HG03139 (cell line): ENCODE data around the gene NUF2.
"Not testable (repeated sequence)": the region's sequence is repeated elsewhere in the genome, so short reads cannot be mapped to it uniquely, and the experiment has no call there.

Experiments
- ATAC-seq: cut with Tn5 transposase; IDR thresholded peaks from one replicate; pipeline ENCODE4 v1.9.1; 2021; ENCODE audit not compliant: unreplicated experiment

Gene NUF2

DNA sequence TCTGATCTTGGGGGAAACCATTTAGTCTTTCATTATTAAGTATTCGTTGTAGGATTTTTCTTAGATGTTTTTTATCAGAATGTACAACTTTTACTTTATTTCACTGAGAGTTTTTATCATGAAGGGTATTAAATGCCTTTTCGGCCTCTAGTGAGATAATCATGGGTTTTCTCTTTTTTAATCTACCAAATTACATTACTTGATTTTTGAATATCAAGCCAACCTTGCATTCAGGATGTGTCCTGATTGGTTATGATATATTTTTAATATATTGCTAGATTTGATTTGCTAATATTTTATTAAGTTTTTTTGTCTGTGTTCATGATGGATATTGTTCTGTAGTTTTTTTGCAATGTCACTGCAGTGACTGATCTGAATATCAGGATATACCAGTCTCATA is 9.4 kb downstream of the NUF2 start:
- ATAC-seq, result no peak

DNA sequence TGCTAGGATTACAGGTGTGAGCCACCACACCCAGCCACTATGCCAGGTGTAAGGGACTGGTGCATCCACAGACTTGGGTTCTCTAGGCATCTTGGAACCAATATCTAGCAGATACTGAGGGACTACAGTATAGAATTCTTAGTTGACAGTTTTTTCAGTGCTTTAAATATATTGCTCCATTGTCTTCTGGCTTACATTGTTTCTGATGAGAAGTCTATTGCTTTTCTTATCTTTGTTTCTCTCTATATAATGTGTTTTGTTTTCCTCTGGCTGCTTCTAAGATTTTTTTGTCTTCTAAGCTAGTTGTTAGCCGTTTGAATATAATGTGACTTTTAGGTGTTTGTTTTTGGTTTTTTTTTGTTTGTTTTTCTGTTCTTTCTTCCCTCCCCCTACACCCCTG is 13.5 kb downstream of the NUF2 start:
- ATAC-seq, result no peak

- no peak for ATAC-seq
Measured at GRCh38 chr1:163337631-163338030, 15.9 kb downstream of the NUF2 start.

DNA sequence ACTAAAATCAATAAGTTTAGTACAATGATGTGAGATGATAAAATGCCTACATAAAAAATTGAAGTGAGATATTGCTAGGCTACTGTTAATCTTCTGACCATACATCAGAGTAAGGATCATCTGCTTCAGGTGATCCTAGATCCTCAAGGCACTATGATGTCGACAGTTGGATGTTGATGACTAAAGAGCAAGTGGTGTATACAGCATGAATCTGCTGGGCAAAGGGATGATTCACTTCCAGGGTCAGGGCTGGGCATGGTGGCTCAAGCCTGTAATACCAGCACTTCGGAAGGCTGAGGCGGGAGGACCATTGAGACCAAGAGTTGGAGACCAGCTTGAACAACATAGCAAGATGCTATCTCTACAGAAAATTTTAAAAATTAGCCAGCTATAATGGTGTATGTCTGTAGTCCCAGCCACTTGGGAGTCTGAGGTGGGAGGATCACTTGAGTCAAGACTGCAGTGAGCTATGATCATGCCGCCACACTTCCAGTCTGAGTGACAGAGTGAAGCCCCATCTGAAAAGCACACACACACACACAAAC is 24.6 kb downstream of the NUF2 start:
- no peak for ATAC-seq

GRCh38 chr1:163347106-163347505 is 25.4 kb downstream of the NUF2 start:
- ATAC-seq, result no peak

DNA sequence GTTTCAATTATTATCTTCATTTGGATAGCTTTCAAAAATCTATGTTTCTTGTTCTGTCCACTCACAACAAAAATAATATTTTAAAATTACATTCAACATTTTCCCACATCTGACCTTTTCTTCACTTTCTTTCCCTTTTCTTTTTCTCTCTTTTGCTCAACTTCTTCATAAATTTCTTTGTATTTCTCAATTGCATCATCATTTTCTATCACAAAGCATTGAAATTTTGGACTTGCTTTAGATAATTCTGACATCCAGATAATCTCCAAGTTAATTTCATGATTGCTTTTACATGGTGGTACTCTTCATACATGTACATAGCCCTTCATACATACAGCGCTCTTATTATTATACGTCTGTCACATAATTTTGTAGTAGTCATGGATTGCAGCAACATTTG is 30.2 kb downstream of the NUF2 start:
- ATAC-seq, result no peak

GRCh38 chr1:163357378-163357777 is 35.6 kb downstream of the NUF2 start:
- no peak for ATAC-seq

- ATAC-seq, result not testable (repeated sequence)
Measured at GRCh38 chr1:163358172-163358571, 36.4 kb downstream of the NUF2 start.

- ATAC-seq, result no peak
Measured at GRCh38 chr1:163361123-163361934, 39.6 kb downstream of the NUF2 start.

- no peak for ATAC-seq
Measured at GRCh38 chr1:163365186-163365585, 43.4 kb downstream of the NUF2 start.

- ATAC-seq, result no peak
Measured at GRCh38 chr1:163366555-163366954, 44.8 kb downstream of the NUF2 start.

- no peak for ATAC-seq
Measured at GRCh38 chr1:163367721-163368120, 46.0 kb downstream of the NUF2 start.

GRCh38 chr1:163372576-163372975 is 50.8 kb downstream of the NUF2 start:
- no peak for ATAC-seq

DNA sequence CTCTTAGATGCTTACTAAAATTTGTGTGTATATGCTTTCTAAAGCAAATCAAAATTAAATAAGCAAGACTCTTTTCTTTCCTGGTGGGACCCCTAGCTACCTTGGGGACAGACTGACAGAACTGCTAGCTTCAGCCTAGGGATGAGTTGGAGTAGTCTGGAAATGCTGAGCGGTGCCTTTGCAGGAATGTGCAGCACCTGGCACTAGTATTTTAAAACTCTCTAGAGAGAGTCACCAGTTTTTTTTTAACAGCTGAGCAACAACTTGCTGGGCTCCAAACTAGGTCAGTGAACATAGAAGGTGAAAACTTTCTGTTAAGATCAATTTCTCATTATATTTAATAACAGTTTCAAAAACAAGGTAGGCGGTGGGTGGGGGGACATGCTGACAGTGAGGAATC is 56.8 kb downstream of the NUF2 start:
- ATAC-seq, result no peak

DNA sequence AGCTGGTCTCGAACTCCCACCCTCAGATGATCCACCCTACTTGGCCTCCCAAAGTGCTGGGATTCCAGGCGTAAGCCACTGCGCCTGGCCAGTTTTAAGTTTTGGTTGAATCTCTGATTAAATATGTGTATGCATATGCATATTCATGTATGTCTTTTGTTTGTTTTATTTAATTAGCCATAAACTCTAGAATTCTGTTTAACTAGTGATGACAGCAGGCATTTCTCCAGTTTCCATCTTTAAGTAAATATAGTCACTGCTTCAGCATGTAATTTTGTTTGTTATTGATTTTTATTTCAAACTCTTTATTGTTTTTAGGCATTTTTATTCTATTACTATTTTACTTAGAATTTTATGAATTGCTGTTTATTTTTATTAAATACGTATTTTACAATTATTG is 58.0 kb downstream of the NUF2 start:
- no peak for ATAC-seq

DNA sequence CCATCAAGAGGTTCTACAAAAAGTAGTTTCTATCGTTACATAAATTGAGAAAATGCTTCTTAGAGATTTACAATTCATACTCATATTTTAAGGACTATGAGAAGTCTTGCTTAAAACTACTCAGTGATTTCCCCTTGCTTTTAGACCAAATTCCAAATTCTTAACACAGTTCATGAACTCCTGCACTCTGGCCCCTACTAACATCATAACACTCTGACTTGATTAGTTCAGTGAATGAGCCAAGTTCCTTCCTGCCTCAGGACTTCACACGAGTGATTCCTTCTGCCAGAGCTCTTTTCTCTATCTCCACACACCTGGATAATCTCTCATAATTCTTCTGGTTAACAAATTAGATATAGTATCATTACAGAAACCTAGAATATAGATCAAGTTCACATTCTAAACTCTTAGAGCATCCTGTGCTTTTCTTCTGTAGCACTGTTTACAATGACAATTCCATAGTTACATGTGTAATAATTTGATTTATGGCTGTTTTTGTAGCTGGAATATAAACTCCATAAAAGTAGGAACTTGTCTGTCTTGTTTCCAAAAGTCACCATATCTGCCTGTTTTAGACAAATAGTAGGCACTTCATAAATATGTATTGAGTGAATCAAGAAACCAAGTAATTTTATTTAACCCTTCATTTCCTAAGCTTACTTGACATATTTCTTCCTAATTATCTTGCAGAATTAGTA is 59.9 kb downstream of the NUF2 start:
- no peak for ATAC-seq

GRCh38 chr1:163382395-163382794 is 60.6 kb downstream of the NUF2 start:
- no peak for ATAC-seq

GRCh38 chr1:163387146-163387545 is 65.4 kb downstream of the NUF2 start:
- no peak for ATAC-seq

DNA sequence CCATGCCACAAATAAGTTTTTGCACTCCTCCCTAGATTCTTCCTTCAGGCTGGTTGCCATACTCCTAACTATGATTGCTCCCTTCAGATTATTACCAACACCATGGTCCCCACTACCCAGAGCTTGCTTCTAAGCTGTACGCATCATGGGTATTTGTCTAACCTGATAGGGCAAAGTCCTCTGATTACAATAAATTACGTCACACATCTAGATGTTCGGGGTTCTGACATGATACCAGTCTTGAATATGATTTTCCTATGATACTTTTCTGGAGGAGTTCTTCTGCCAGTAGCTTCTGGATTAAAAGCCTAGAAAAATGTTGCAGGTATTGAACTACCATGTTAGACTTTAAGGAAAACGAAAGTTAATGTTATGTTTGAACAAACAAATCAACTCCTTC is 67.2 kb downstream of the NUF2 start:
- no peak for ATAC-seq

DNA sequence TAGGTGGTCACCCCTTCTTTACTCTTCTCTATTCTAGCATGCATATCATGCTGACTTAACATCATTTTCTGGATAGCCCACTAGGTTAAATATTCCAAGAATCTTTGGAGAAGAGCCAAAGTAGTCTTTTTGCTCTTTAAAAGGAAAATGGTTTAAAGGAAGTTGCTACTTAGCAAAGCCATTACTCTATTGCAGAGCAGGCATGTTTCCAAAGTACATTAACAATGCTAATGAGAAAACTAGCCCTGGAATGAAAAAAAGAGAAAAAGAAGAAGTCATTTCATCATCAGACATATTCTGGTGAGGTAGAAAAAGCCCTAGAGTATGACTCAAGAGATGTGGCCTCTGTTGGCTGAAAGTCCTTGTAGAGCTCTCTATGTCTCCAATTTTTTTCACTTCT is 74.0 kb downstream of the NUF2 start:
- ATAC-seq, result no peak

- ATAC-seq, result no peak
Measured at GRCh38 chr1:163397451-163398200, 75.9 kb downstream of the NUF2 start.

DNA sequence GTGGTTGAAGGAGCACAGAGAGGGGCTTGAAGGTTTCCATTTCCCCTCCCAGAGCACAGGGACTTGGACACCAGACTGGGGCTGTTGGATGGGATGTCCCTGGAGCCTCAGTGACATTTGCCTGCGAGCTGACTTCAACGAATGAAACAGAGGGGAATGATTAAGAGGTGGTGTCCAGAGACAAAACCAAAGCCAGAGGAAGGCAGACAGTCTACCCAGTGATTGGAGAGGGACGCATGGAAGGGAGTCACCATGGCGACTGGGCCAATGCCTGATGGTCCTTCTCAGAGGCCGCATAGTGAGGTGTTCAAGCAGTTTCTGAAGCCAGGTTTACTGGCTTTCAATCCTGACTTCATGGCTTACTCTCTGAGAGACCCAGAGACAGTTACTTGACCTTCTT is 77.2 kb downstream of the NUF2 start:
- ATAC-seq, result no peak
